ENCODE results near the gene DNM3. TPM values are rescaled to one million over a fixed set of nuclear protein-coding genes. Genes with fewer than 3 reads are reported as not detected.

Gene DNM3
- total RNA-seq, 1 donor from 2014 or later: 7.7 TPM

DNA sequence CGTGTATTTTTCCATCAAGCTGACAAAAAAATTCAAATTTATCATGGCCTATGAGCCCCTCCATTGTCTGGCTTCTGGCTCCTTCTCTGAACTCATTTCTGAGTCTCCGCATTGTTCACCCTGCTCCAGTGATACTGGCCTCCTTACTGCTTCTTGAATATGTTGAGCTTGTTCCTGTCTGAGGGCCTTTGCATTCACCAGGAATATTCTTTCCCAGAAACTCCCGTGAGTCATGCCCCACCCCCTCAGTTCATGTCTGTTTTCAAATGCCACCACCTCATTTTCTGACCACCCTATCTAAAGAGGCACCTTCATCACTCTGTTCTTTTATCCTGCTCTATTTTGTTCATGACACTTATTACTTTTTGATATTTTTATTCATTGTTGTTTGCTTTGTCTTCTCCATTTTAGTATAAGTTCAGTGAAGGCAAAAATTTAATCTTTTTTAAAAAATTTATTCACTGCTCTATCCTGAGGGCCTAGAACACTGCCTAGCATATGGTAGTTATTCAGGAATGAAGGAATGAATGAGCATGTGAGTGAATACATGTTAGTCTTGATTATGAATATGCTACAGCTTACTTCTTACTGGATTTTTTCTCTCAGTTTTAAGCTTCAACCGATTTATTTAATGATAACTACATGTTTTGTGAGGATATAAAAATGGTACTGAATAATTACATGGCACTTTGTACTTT, 438.8 kb downstream of the DNM3 start:
- Mint-ChIP-seq H3K4me3 (ENCODE audit: unreplicated experiment) (no peak overlapping the region), H3K9me3 (ENCODE audit: unreplicated experiment) (no peaks in the 10 kb centered on the region), H3K4me1 (ENCODE audit: unreplicated experiment) (no peaks in the 10 kb centered on the region), H3K27ac (ENCODE audit: unreplicated experiment) (no peak overlapping the region), H3K36me3 (ENCODE audit: low read depth, unreplicated experiment) (no peaks in the 10 kb centered on the region), H3K27me3 (ENCODE audit: unreplicated experiment) (peaks cover 1% of the 10 kb centered on the region)
- TF ChIP-seq, protein P1, sequence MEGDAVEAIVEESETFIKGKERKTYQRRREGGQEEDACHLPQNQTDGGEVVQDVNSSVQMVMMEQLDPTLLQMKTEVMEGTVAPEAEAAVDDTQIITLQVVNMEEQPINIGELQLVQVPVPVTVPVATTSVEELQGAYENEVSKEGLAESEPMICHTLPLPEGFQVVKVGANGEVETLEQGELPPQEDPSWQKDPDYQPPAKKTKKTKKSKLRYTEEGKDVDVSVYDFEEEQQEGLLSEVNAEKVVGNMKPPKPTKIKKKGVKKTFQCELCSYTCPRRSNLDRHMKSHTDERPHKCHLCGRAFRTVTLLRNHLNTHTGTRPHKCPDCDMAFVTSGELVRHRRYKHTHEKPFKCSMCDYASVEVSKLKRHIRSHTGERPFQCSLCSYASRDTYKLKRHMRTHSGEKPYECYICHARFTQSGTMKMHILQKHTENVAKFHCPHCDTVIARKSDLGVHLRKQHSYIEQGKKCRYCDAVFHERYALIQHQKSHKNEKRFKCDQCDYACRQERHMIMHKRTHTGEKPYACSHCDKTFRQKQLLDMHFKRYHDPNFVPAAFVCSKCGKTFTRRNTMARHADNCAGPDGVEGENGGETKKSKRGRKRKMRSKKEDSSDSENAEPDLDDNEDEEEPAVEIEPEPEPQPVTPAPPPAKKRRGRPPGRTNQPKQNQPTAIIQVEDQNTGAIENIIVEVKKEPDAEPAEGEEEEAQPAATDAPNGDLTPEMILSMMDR (IDR thresholded peaks at IDR 0.05; ENCODE audit: unreplicated experiment): no peak
- no peak for DNase-seq (ENCODE audit: low spot score)

DNA sequence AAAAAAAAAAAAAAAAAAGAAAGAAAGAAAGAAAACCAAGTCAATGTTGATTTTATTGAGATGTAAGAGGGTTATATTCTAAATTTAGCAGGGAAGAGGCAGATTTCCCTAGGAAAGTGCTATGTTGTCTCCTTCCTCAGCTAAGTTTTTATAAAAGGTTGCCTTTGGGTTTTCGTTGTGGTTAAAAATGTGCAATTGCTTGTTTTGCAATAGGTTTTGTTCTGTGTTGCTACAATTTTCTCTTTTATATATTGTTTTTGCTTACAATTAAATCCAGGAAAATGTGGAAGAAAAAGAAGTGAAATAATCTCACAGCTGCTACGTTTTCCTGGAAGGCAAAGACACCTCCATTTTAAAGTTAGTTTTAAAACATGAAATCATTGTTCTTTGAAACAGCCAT, 442.5 kb downstream of the DNM3 start:
- Mint-ChIP-seq H3K9me3 (ENCODE audit: unreplicated experiment) (no peaks in the 10 kb centered on the region), H3K4me1 (ENCODE audit: unreplicated experiment) (no peaks in the 10 kb centered on the region), H3K27ac (ENCODE audit: unreplicated experiment) (no peak overlapping the region), H3K4me3 (ENCODE audit: unreplicated experiment) (no peak overlapping the region), H3K27me3 (ENCODE audit: unreplicated experiment) (peaks cover 1% of the 10 kb centered on the region), H3K36me3 (ENCODE audit: low read depth, unreplicated experiment) (no peaks in the 10 kb centered on the region)
- TF ChIP-seq, protein P1 (IDR thresholded peaks at IDR 0.05; ENCODE audit: unreplicated experiment): no peak
- no peak for DNase-seq (ENCODE audit: low spot score)

DNA sequence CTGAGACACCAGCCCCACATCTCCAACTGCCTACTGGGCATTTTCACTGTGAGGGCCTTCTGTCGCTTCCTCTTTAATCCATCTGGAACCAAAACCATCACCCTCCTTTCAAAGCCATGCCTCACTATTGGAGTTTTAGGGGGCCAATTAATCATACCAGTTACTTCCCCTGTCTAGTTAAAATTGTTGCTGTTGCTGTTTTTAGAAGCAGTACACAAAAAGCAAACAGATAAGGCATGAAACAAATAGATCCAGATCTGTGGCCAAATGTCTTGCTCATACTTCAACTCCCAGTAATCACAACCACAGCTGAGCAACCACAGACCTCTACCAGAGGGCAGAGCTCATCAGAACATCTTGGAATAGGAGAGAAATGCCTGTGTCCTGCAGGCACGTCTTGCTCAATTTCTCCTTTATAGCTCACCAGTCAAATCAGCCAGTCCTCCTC, 445.4 kb downstream of the DNM3 start:
- TF ChIP-seq, protein P1 (IDR thresholded peaks at IDR 0.05; ENCODE audit: unreplicated experiment): no peak
- DNase-seq (ENCODE audit: low spot score): no peak
- no peak overlapping the region for H3K4me3 Mint-ChIP-seq (ENCODE audit: unreplicated experiment)
- no peaks in the 10 kb centered on the region for H3K9me3 Mint-ChIP-seq (ENCODE audit: unreplicated experiment)
- H3K4me1 Mint-ChIP-seq (ENCODE audit: unreplicated experiment): no peaks in the 10 kb centered on the region
- H3K27ac Mint-ChIP-seq (ENCODE audit: unreplicated experiment): no peak overlapping the region
- no peaks in the 10 kb centered on the region for H3K27me3 Mint-ChIP-seq (ENCODE audit: unreplicated experiment)
- H3K36me3 Mint-ChIP-seq (ENCODE audit: low read depth, unreplicated experiment): no peaks in the 10 kb centered on the region

GRCh38 chr1:172287208-172287607, 445.9 kb downstream of the DNM3 start:
- DNase-seq (ENCODE audit: low spot score): no peak
- TF ChIP-seq, protein P1 (IDR thresholded peaks at IDR 0.05; ENCODE audit: unreplicated experiment): no peak
- no peak overlapping the region for H3K4me3 Mint-ChIP-seq (ENCODE audit: unreplicated experiment)
- H3K27me3 Mint-ChIP-seq (ENCODE audit: unreplicated experiment): no peaks in the 10 kb centered on the region
- H3K9me3 Mint-ChIP-seq (ENCODE audit: unreplicated experiment): no peaks in the 10 kb centered on the region
- no peak overlapping the region for H3K27ac Mint-ChIP-seq (ENCODE audit: unreplicated experiment)
- no peaks in the 10 kb centered on the region for H3K4me1 Mint-ChIP-seq (ENCODE audit: unreplicated experiment)
- H3K36me3 Mint-ChIP-seq (ENCODE audit: low read depth, unreplicated experiment): no peaks in the 10 kb centered on the region

GRCh38 chr1:172288581-172288980, 447.3 kb downstream of the DNM3 start:
- no peaks in the 10 kb centered on the region for H3K36me3 Mint-ChIP-seq (ENCODE audit: low read depth, unreplicated experiment)
- H3K4me3 Mint-ChIP-seq (ENCODE audit: unreplicated experiment): no peak overlapping the region
- TF ChIP-seq, protein P1 (IDR thresholded peaks at IDR 0.05; ENCODE audit: unreplicated experiment): no peak
- no peaks in the 10 kb centered on the region for H3K27me3 Mint-ChIP-seq (ENCODE audit: unreplicated experiment)
- no peak for DNase-seq (ENCODE audit: low spot score)
- H3K27ac Mint-ChIP-seq (ENCODE audit: unreplicated experiment): no peak overlapping the region
- H3K4me1 Mint-ChIP-seq (ENCODE audit: unreplicated experiment): no peaks in the 10 kb centered on the region
- no peaks in the 10 kb centered on the region for H3K9me3 Mint-ChIP-seq (ENCODE audit: unreplicated experiment)

Measured in endothelial cell (in vitro differentiated cells).